Endothelial cell of umbilical vein (primary cell): ENCODE data around the gene CELA1.

Source experiments
- CTCF ChIP-seq, 2 donors: IDR thresholded peaks; 1 replicate in 1 of 2; 2 replicates in 1 of 2; pipeline ENCODE4 v1.5.1; 2011; ENCODE audit warnings: low read length in 2 of 2, mild to moderate bottlenecking in 2 of 2, moderate library complexity in 2 of 2, control low read depth in 1 of 2, inconsistent platforms in 1 of 2, low read depth in 1 of 2; ENCODE audit not compliant: insufficient read depth in 1 of 2; ENCODE audit errors: extremely low read depth in 1 of 2
- EZH2 ChIP-seq: IDR thresholded peaks from 2 replicates; pipeline ENCODE4 v1.6.1; 2012; ENCODE audit warnings: borderline replicate concordance, low read depth, mild to moderate bottlenecking, moderate library complexity, low read length, inconsistent platforms; ENCODE audit not compliant: severe bottlenecking
- FOS ChIP-seq: IDR thresholded peaks from 2 replicates; pipeline ENCODE4 v1.6.1; 2011; ENCODE audit warnings: mild to moderate bottlenecking, low read length, moderate library complexity, borderline replicate concordance; ENCODE audit not compliant: insufficient read depth
- MYC ChIP-seq: IDR thresholded peaks from one replicate; pipeline ENCODE4 v1.6.1; 2011; ENCODE audit warnings: mild to moderate bottlenecking, low read depth, low read length
- POLR2A ChIP-seq: IDR thresholded peaks from 2 replicates; pipeline ENCODE4 v1.6.1; 2012; ENCODE audit warnings: low read depth, mild to moderate bottlenecking, control low read depth, low read length
- POLR2AphosphoS5 ChIP-seq: IDR thresholded peaks from 2 replicates; pipeline ENCODE4 v1.6.1; 2012; ENCODE audit warnings: low read depth, mild to moderate bottlenecking, control low read depth, low read length, moderate library complexity; ENCODE audit not compliant: insufficient read depth

GRCh38 chr12:51392556-51393237 is 46.2 kb upstream of the CELA1 start:
- TF ChIP-seq CTCF (IDR thresholded peaks at IDR 0.05; ENCODE audit: extremely low read depth in 1 of 2, insufficient read depth in 1 of 2, low read depth in 1 of 2, low read length in 2 of 2) (no peak), POLR2A (no peak), POLR2AphosphoS5 (no peak), EZH2 (no peak), FOS (no peak), MYC (no peak)
